ENCODE data around the gene EIPR1. TPM values are rescaled to one million over a fixed set of nuclear protein-coding genes. Genes with fewer than 3 reads are reported as not detected.

Gene EIPR1
- total RNA-seq, 1 experiment from 2014 or later = 36.9 TPM

GRCh38 chr2:3298191-3298590 is 79.4 kb downstream of the EIPR1 start:
- Mint-ChIP-seq H3K9me3 (ENCODE audit: unreplicated experiment) (no peaks in the 10 kb centered on the region), H3K27me3 (ENCODE audit: insufficient read depth, unreplicated experiment) (no peaks in the 10 kb centered on the region), H3K4me3 (ENCODE audit: unreplicated experiment) (no peak overlapping the region), H3K27ac (ENCODE audit: unreplicated experiment) (no peak overlapping the region), H3K4me1 (ENCODE audit: low read depth, unreplicated experiment) (no peaks in the 10 kb centered on the region), H3K36me3 (ENCODE audit: insufficient read depth, unreplicated experiment) (peaks cover 22% of the 10 kb centered on the region)
- Histone ChIP-seq H3K36me3 (ENCODE audit: control insufficient read depth, insufficient read depth, low read length) (no peaks in the 10 kb centered on the region), H3K4me1 (no peaks in the 10 kb centered on the region), H3K4me3 (ENCODE audit: low read depth, low read length) (no peak overlapping the region), H3K27me3 (replicated peaks; ENCODE audit: control insufficient read depth, insufficient read depth, low read length) (no peaks in the 10 kb centered on the region), H3K9me3 (no peaks in the 10 kb centered on the region)
- intact Hi-C loops (cut with micrococcal nuclease; ENCODE audit: unreplicated experiment) = no loop called here
- BruUV-seq (replicated peaks) = no TSS peak
- POLR2A ChIA-PET = no interaction called here
- CTCF ChIA-PET = no interaction called here
- DNase-seq = no peak
- TF ChIP-seq, protein P1, sequence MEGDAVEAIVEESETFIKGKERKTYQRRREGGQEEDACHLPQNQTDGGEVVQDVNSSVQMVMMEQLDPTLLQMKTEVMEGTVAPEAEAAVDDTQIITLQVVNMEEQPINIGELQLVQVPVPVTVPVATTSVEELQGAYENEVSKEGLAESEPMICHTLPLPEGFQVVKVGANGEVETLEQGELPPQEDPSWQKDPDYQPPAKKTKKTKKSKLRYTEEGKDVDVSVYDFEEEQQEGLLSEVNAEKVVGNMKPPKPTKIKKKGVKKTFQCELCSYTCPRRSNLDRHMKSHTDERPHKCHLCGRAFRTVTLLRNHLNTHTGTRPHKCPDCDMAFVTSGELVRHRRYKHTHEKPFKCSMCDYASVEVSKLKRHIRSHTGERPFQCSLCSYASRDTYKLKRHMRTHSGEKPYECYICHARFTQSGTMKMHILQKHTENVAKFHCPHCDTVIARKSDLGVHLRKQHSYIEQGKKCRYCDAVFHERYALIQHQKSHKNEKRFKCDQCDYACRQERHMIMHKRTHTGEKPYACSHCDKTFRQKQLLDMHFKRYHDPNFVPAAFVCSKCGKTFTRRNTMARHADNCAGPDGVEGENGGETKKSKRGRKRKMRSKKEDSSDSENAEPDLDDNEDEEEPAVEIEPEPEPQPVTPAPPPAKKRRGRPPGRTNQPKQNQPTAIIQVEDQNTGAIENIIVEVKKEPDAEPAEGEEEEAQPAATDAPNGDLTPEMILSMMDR (IDR thresholded peaks at IDR 0.05; ENCODE audit: insufficient read depth in 1 of 2, low read depth in 1 of 2, low read length in 1 of 2, severe bottlenecking in 1 of 2, unreplicated experiment in 1 of 2) = no peak

GRCh38 chr2:3297523-3297922 is 80.1 kb downstream of the EIPR1 start:
- ChIA-PET POLR2A (no interaction called here), CTCF (no interaction called here)
- no peaks in the 10 kb centered on the region for H3K36me3 ChIP-seq (ENCODE audit: control insufficient read depth, insufficient read depth, low read length)
- Mint-ChIP-seq H3K27ac (ENCODE audit: unreplicated experiment) (no peak overlapping the region), H3K9me3 (ENCODE audit: unreplicated experiment) (no peaks in the 10 kb centered on the region), H3K4me1 (ENCODE audit: low read depth, unreplicated experiment) (no peaks in the 10 kb centered on the region), H3K27me3 (ENCODE audit: insufficient read depth, unreplicated experiment) (no peaks in the 10 kb centered on the region), H3K36me3 (ENCODE audit: insufficient read depth, unreplicated experiment) (peaks cover 19% of the 10 kb centered on the region), H3K4me3 (ENCODE audit: unreplicated experiment) (no peak overlapping the region)
- no TSS peak for BruUV-seq (replicated peaks)
- TF ChIP-seq, protein P1 (IDR thresholded peaks at IDR 0.05; ENCODE audit: insufficient read depth in 1 of 2, low read depth in 1 of 2, low read length in 1 of 2, severe bottlenecking in 1 of 2, unreplicated experiment in 1 of 2) = no peak
- DNase-seq = no peak
- intact Hi-C loops (cut with micrococcal nuclease; ENCODE audit: unreplicated experiment) = no loop called here
- no peak overlapping the region for H3K4me3 ChIP-seq (ENCODE audit: low read depth, low read length)
- H3K9me3 ChIP-seq = no peaks in the 10 kb centered on the region
- H3K27me3 ChIP-seq (replicated peaks; ENCODE audit: control insufficient read depth, insufficient read depth, low read length) = no peaks in the 10 kb centered on the region
- no peaks in the 10 kb centered on the region for H3K4me1 ChIP-seq

DNA sequence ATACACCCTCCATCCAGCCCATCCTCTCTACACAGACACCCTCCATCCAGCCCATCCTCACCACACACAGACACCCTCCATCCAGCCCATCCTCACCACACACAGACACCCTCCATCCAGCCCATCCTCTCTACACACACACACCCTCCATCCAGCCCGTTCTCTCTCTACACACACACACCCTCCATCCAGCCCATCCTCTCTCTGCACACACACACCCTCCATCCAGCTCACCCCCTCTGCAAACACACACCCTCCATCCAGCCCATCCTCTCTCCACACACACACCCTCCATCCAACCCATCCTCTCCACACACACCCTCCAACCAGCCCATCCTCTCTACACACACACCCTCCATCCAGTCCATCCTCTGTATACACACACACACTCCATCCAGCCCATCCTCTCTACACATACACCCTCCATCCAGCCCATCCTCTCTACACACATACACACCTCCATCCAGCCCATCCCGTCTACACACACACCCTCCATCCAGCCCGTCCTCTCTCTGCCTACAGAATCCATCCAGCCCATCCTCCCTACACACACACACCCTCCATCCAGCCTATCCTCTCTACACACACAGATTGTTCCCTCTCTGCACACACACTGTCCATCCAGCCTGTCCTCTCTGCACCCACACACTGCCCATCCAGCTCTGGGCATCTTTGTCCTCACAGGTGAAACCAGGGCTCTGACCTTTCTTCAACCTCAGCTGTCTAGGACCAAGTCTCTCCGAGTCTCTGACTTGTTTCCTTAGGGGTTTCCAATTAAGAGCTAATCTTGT is 81.2 kb downstream of the EIPR1 start:
- H3K27me3 Mint-ChIP-seq (ENCODE audit: insufficient read depth, unreplicated experiment) = no peaks in the 10 kb centered on the region
- H3K27ac Mint-ChIP-seq (ENCODE audit: unreplicated experiment) = no peak overlapping the region
- CTCF ChIA-PET = no interaction called here
- no peak for DNase-seq
- no peak overlapping the region for H3K4me3 Mint-ChIP-seq (ENCODE audit: unreplicated experiment)
- TF ChIP-seq, protein P1 (IDR thresholded peaks at IDR 0.05; ENCODE audit: insufficient read depth in 1 of 2, low read depth in 1 of 2, low read length in 1 of 2, severe bottlenecking in 1 of 2, unreplicated experiment in 1 of 2) = no peak
- BruUV-seq (replicated peaks) = no TSS peak
- POLR2A ChIA-PET = no interaction called here
- Histone ChIP-seq H3K4me1 (no peaks in the 10 kb centered on the region), H3K27me3 (replicated peaks; ENCODE audit: control insufficient read depth, insufficient read depth, low read length) (no peaks in the 10 kb centered on the region), H3K9me3 (no peaks in the 10 kb centered on the region), H3K4me3 (ENCODE audit: low read depth, low read length) (no peak overlapping the region), H3K36me3 (ENCODE audit: control insufficient read depth, insufficient read depth, low read length) (no peaks in the 10 kb centered on the region)
- no peaks in the 10 kb centered on the region for H3K9me3 Mint-ChIP-seq (ENCODE audit: unreplicated experiment)
- peaks cover 11% of the 10 kb centered on the region for H3K36me3 Mint-ChIP-seq (ENCODE audit: insufficient read depth, unreplicated experiment)
- intact Hi-C loops (cut with micrococcal nuclease; ENCODE audit: unreplicated experiment) = no loop called here
- no peaks in the 10 kb centered on the region for H3K4me1 Mint-ChIP-seq (ENCODE audit: low read depth, unreplicated experiment)
